SK-N-MC (cell line): ENCODE data around the gene ARL6IP4.

Source experiments
- DNase-seq: peaks from one replicate; pipeline ENCODE4 v3.0.0-alpha.2; 2011; ENCODE audit warnings: low read depth, low spot score
- H3K27ac ChIP-seq: fragments of 200-600 bp; sonication (generic); 2 replicates; pipeline ENCODE4 v1.5.1; 2016; ENCODE audit warnings: mixed run types
- H3K36me3 ChIP-seq: fragments of 200-600 bp; sonication (generic); 2 replicates; pipeline ENCODE4 v1.6.1; 2017; ENCODE audit warnings: antibody characterized with exemption, low read length, mixed read lengths; ENCODE audit not compliant: insufficient read depth
- H3K4me3 ChIP-seq: fragments of 200-600 bp; sonication (generic); 2 replicates; pipeline ENCODE4 v1.5.1; 2016
- H3K9ac ChIP-seq: fragments of 200-600 bp; sonication (generic); 2 replicates; pipeline ENCODE4 v1.8.0; 2017; ENCODE audit warnings: mixed run types, mixed read lengths; ENCODE audit not compliant: insufficient read length
- H3K9me3 ChIP-seq: fragments of 200-600 bp; sonication (generic); 2 replicates; pipeline ENCODE4 v1.6.1; 2017; ENCODE audit warnings: low read depth, mild to moderate bottlenecking, antibody characterized with exemption, low read length, moderate library complexity, mixed read lengths
- EZH2 ChIP-seq: fragments of 200-600 bp; sonication (generic); IDR thresholded peaks from one replicate; pipeline ENCODE4 v1.6.1; 2017; ENCODE audit warnings: antibody characterized with exemption
- FOXP2 ChIP-seq: optimal IDR thresholded peaks from 2 replicates; pipeline ENCODE3; 2011; ENCODE audit warnings: mild to moderate bottlenecking, moderate library complexity; ENCODE audit not compliant: insufficient read depth; ENCODE audit errors: extremely low read length, control extremely low read depth
- POLR2AphosphoS5 ChIP-seq: IDR thresholded peaks from 2 replicates; pipeline ENCODE4 v1.6.1; 2012; ENCODE audit warnings: mild to moderate bottlenecking, low read depth, low read length, borderline replicate concordance

The ARL6IP4 gene

DNA sequence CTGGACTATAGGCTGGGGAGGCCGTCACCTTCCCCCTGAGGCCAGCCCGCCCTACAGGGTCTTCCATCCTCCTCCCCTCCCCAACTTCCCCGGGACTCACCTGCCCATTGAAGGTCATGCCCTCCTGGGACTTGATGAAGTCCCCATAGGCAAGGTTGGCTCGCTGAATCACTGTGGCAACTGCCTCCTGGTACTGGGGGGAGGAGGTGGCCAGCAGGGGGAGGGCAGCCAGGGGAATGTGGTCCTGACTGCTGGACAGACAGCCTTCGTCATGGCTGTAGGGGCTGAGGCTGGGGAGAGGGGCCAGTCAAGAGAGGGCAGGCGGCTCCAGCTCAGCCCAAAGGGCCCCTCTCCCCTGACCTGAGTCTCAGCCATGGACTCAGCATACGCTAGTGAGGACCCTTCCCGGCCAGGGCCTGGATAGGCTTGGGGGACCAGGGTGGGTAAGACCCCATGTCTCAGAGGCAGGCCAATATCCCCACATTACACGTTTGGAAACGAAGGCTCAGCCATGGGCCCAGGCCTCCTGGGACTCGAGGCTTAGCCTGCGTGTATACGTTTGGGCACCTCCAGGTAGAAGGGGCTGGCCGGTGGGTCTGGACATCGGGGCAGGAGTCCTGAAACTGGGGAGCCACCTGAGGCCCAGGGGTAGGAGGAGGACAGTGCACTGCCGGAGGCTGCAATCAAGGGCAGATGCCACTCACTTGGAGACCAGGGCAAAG, 16.3 kb downstream of the ARL6IP4 start:
- Histone ChIP-seq H3K4me3 (no peak overlapping the region), H3K27ac (no peak overlapping the region), H3K9me3 (no peaks in the 10 kb centered on the region), H3K36me3 (no peaks in the 10 kb centered on the region), H3K9ac (no peak overlapping the region)
- TF ChIP-seq FOXP2 = no peak
- no peak for TF ChIP-seq EZH2
- TF ChIP-seq POLR2AphosphoS5 = no peak
- no peak for DNase-seq

DNA sequence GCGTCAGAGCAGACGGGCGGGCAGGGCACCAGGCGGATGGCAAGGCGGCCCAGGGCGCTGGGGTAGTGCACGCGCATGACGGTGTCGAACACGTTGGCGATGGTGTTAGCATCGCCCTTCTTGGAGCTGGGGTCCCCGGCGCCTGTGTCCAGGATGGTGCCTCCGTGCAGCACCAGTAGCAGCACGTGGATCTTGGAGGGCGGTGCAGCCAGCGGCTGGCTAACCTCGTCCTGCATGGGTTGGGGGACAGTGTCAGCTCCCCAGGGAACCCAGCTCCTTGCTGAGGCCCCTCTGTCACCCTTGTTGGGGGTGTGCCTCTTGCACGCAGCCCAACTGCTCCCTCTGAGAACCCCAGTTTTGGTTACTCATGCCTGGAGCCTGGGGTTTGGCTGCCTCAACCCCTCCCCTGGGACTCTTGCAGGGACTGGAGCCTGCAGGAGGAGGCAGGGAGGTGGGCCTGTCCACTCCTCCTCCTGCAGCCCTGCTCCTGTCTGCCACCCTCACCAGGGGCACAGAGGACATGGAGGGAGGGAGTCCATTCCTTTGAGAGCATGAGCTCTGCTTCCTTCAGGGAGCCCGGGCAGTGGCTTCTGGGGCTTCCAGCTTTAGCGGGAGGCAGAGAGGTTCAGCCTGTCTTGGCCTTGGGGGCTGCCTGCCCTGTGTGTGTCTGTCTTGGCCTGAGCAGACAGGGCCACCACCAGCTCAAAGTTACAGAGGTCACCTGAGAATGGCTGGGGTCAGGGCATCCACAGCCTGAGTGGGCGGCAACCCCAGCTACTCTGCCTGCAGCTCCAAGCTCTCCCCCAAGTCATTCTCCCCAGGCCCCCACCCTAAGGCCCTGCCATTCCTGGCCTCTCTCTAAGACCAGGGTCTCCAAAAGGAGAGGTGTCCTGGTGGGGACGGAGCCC, 17.1 kb downstream of the ARL6IP4 start:
- no peak overlapping the region for H3K27ac ChIP-seq
- TF ChIP-seq FOXP2 (no peak), EZH2 (no peak), POLR2AphosphoS5 (no peak)

DNA sequence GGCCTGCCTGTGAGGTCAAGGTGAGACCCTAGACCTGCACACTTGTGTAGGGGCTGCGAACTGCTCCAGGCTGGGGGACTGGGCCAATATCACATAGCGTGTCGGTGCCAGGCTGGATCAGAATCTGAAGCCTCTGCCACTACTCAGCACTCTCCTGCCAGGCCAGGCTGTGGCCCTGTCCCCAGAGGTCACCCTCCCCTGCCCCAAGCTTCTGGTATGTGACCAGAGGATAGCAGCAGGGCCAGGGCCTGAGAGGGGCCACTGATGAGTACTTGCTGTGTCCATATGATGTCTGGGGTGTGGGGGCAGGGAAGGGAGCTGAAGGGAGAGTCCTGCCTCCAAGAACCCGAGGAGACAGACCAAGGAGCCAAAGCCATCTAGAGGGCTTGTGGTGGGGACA, 17.8 kb downstream of the ARL6IP4 start:
- H3K9me3 ChIP-seq = no peaks in the 10 kb centered on the region
- no peak for DNase-seq
- no peak overlapping the region for H3K27ac ChIP-seq
- no peak overlapping the region for H3K4me3 ChIP-seq
- TF ChIP-seq POLR2AphosphoS5 = no peak
- TF ChIP-seq EZH2 = no peak
- TF ChIP-seq FOXP2 = no peak
- no peaks in the 10 kb centered on the region for H3K36me3 ChIP-seq
- H3K9ac ChIP-seq = no peak overlapping the region

More for the DNA sequence above, 17.1 kb downstream of the ARL6IP4 start:
- Histone ChIP-seq H3K4me3 (no peak overlapping the region), H3K36me3 (no peaks in the 10 kb centered on the region), H3K9ac (no peak overlapping the region), H3K9me3 (no peaks in the 10 kb centered on the region)
- DNase-seq = no peak

DNA sequence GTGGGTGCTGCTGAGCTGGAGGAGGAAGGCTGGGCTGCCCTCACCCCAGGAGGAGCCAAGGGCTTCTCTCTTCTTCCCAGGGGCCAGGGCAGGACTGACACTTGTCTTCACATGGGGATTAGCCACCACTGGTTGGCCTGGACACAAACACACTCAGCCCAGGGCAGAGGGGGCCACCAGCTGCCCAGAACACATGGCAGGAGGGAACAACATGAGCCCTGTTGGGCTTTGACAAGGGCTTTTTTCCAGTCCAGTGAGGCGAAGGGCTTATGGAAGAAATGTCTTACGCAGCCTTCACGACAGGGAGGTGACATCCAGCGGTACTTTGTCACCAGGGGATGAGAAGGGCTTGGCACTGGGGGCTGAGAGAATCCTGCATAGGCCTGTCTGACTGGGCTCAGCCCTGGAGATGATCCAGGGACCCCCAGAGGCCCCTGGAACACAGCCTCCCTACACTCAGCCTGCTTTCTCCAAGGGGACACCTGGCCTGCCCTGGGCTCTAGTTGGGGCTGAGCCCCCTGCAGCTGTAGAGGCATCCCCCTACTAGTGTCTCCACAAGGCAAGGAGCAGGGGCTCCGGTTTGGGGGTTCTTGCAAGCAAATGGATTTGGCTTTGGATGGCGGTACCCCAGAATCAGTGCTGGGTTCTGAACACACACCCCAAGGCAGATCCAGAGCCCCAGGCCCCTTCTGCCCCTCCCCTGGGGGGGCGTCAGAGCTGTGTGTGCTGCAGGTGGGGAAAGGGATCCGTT, 18.9 kb downstream of the ARL6IP4 start:
- Histone ChIP-seq H3K9ac (no peak overlapping the region), H3K9me3 (no peaks in the 10 kb centered on the region), H3K36me3 (no peaks in the 10 kb centered on the region), H3K27ac (no peak overlapping the region), H3K4me3 (no peak overlapping the region)
- TF ChIP-seq POLR2AphosphoS5 (no peak), FOXP2 (no peak), EZH2 (no peak)
- no peak for DNase-seq

DNA sequence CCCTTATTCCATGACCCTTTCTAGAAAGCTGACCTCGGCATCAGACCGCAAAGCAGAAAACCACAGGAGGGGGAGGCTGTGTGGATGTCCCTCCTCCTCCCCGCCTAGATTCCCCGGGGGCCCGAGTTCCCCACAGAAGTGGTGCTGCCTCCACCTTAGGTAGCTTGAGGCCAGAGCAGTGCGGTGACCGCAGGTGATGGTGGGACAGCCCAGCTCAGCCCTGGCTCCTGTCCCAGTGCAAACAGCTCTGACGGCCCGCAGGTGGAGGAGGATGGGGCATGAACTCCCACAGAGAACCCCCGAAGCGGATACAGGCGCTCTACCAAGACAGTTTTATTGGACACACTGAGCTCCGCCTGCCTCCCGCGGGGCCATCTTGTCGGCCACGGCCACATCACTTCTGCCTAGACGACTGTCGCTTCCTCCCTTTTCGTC, 19.5 kb downstream of the ARL6IP4 start:
- no peak overlapping the region for H3K4me3 ChIP-seq
- no peak for TF ChIP-seq FOXP2
- TF ChIP-seq POLR2AphosphoS5 = no peak
- no peak for TF ChIP-seq EZH2
- H3K9ac ChIP-seq = no peak overlapping the region
- H3K27ac ChIP-seq = no peak overlapping the region
- DNase-seq = no peak
- H3K9me3 ChIP-seq = no peaks in the 10 kb centered on the region
- H3K36me3 ChIP-seq = no peaks in the 10 kb centered on the region

DNA sequence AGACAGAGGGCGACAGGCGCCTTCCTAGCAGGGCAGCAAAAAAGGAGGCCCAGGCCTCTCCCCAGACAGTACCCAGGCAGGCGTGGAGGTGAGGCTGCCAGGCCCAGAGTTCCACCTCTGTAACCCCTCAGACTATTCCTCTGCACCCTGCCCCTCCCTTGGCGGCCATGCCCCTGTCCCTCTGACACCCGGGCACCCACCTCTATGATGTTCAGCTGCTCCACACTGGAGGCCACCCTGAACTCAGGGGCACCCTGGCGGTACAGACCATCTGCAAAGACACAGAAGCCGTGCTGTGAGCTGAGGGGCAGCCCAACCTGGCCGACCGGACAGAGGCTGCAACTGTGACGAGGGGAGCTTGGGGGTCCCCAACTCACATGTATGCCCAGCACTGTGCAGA, 20.1 kb downstream of the ARL6IP4 start:
- TF ChIP-seq FOXP2 = no peak
- no peak for TF ChIP-seq POLR2AphosphoS5
- no peak for TF ChIP-seq EZH2

DNA sequence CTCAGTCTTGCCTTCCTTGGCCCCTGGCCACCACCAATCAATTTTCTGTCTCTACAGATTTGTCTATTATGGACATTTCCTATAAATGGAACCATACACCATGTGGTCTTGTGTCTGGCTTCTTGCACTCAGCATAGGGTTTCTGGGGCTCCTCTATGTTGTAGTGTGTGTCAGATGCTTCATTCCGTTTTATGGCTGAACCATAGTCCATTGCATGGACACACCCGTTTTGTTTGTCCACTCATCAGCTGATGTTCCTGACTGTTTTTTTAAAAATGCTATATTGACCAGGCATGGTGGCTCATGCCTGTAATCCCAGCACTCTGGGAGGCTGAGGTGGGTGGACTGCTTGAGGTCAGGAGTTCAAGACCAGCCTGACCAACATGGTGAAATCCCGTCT, 21.0 kb downstream of the ARL6IP4 start:
- TF ChIP-seq FOXP2 (no peak), EZH2 (no peak), POLR2AphosphoS5 (no peak)
- no peaks in the 10 kb centered on the region for H3K36me3 ChIP-seq
- no peak overlapping the region for H3K4me3 ChIP-seq

More for the DNA sequence above, 20.1 kb downstream of the ARL6IP4 start:
- Histone ChIP-seq H3K9ac (no peak overlapping the region), H3K27ac (no peak overlapping the region), H3K36me3 (no peaks in the 10 kb centered on the region), H3K4me3 (no peak overlapping the region), H3K9me3 (no peaks in the 10 kb centered on the region)
- DNase-seq = no peak

DNA sequence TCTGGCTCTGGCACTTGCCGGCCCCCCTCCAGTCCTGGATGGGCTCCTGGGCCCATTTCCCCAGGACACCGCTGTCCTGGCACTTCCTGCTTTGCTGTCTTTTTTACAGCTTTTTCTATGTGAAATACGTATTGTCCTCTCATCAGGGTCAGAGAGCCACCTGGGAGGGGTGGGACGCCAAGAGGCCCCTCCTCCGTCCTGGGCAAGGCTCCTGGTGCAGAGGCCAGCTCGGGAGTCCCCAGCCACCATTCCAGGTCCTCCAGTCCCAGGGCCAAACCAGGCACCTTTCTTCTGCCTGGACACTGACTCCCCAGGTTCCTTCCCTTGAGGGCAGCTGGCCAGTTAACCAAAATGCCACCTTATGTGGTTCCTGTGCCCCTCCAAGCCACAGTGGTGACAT, 22.8 kb downstream of the ARL6IP4 start:
- no peak overlapping the region for H3K4me3 ChIP-seq
- no peaks in the 10 kb centered on the region for H3K9me3 ChIP-seq
- H3K36me3 ChIP-seq = no peaks in the 10 kb centered on the region
- no peak overlapping the region for H3K27ac ChIP-seq
- TF ChIP-seq EZH2 (no peak), POLR2AphosphoS5 (no peak), FOXP2 (no peak)
- no peak for DNase-seq
- no peak overlapping the region for H3K9ac ChIP-seq

More for the DNA sequence above, 21.0 kb downstream of the ARL6IP4 start:
- Histone ChIP-seq H3K9me3 (no peaks in the 10 kb centered on the region), H3K27ac (no peak overlapping the region), H3K9ac (no peak overlapping the region)
- DNase-seq = no peak
